Caki2 (cell line): ENCODE data around the gene TRIM72. TPM values are rescaled to one million over a fixed set of nuclear protein-coding genes. Genes with fewer than 3 reads are reported as not detected.
"Not testable (repeated sequence)": the region's sequence is repeated elsewhere in the genome, so short reads cannot be mapped to it uniquely, and the experiment has no call there.

ENCODE experiments used
- DNase-seq: peaks from one replicate; pipeline ENCODE4 v3.0.0-alpha.2; 2015; ENCODE audit warnings: low read depth
- in situ Hi-C: cut with HindIII; loops from 2 replicates; pipeline ENCODE4 v1.10.0; 2016; ENCODE audit warnings: low sequenced_read_pairs, low pct_unique_long_range_greater_than_20kb, mixed read lengths
- total RNA-seq: library from RNA; depleted of rRNA; stranded (reverse); fragments of >200 nt; shearing (Covaris generic); gene quantifications from 2 replicates; pipeline ENCODE4 v1.2.3, GENCODE V29; 2014; ENCODE audit warnings: low replicate concordance

The TRIM72 gene
- total RNA-seq, 1 experiment from 2014 or later: not detected

GRCh38 chr16:31188450-31189411, 25.2 kb upstream of the TRIM72 start:
- no peak for DNase-seq
- in situ Hi-C loops: no loop called here

GRCh38 chr16:31189412-31189778, 24.5 kb upstream of the TRIM72 start:
- no peak for DNase-seq
- in situ Hi-C loops: no loop called here

GRCh38 chr16:31190061-31190460, 23.9 kb upstream of the TRIM72 start:
- no peak for DNase-seq
- in situ Hi-C loops: no loop called here

- in situ Hi-C loops: no loop called here
Observed at GRCh38 chr16:31190818-31191444, 23.0 kb upstream of the TRIM72 start.

GRCh38 chr16:31191697-31192428, 22.1 kb upstream of the TRIM72 start:
- no peak for DNase-seq
- in situ Hi-C loops: no loop called here

More at GRCh38 chr16:31190818-31191444, 23.0 kb upstream of the TRIM72 start:
- DNase-seq: no peak

GRCh38 chr16:31192856-31193642, 20.9 kb upstream of the TRIM72 start:
- no peak for DNase-seq
- in situ Hi-C loops: no loop called here

GRCh38 chr16:31193874-31194273, 20.0 kb upstream of the TRIM72 start:
- no peak for DNase-seq
- in situ Hi-C loops: no loop called here

GRCh38 chr16:31194898-31195297, 19.0 kb upstream of the TRIM72 start:
- in situ Hi-C loops: no loop called here
- no peak for DNase-seq

- DNase-seq, in situ Hi-C loops: not testable (repeated sequence)
Observed at GRCh38 chr16:31195861-31196260, 18.1 kb upstream of the TRIM72 start.

- DNase-seq: no peak
- in situ Hi-C loops: no loop called here
Observed at GRCh38 chr16:31196324-31197088, 17.4 kb upstream of the TRIM72 start.

GRCh38 chr16:31198207-31198882, 15.6 kb upstream of the TRIM72 start:
- in situ Hi-C loops: no loop called here

GRCh38 chr16:31199430-31200041, 14.4 kb upstream of the TRIM72 start:
- in situ Hi-C loops: no loop called here

More at GRCh38 chr16:31198207-31198882, 15.6 kb upstream of the TRIM72 start:
- DNase-seq: no peak

GRCh38 chr16:31200111-31200510, 13.8 kb upstream of the TRIM72 start:
- DNase-seq, in situ Hi-C loops: not testable (repeated sequence)

More at GRCh38 chr16:31199430-31200041, 14.4 kb upstream of the TRIM72 start:
- no peak for DNase-seq

GRCh38 chr16:31200821-31201568, 12.9 kb upstream of the TRIM72 start:
- peak; percentile 42 for DNase-seq
- in situ Hi-C loops: no loop called here

GRCh38 chr16:31201582-31202413, 12.1 kb upstream of the TRIM72 start:
- DNase-seq: no peak
- in situ Hi-C loops: no loop called here
